ENCODE measurements around the gene RPL5. TPM values are rescaled to one million over a fixed set of nuclear protein-coding genes. Genes with fewer than 3 reads are reported as not detected.

RPL5 gene
- total RNA-seq, 1 experiment from 2014 or later = 1,118 TPM

- peak within 1 kb of the TSS; percentile 66 for H3K4me3 ChIP-seq (ENCODE audit: low read depth, low read length)
- peaks cover 7% of the 10 kb centered on the region for H3K4me1 Mint-ChIP-seq (ENCODE audit: low read depth, unreplicated experiment)
- H3K27ac Mint-ChIP-seq (ENCODE audit: unreplicated experiment) = peak within 1 kb of the TSS; percentile 91
- no peaks in the 10 kb centered on the region for H3K27me3 ChIP-seq (replicated peaks; ENCODE audit: control insufficient read depth, insufficient read depth, low read length)
- peaks cover 22% of the 10 kb centered on the region for H3K36me3 Mint-ChIP-seq (ENCODE audit: insufficient read depth, unreplicated experiment)
- no peaks in the 10 kb centered on the region for H3K27me3 Mint-ChIP-seq (ENCODE audit: insufficient read depth, unreplicated experiment)
- ChIA-PET POLR2A (interaction anchor here (0.6 to 2.2 kb wide), 5 partner anchors 20 to 265 kb away, joined by 3 to 7 read pairs (median 5); partner anchors contain the start of gene RPL5), CTCF (interaction anchor here (1.0 to 1.5 kb wide), 3 partner anchors 33 to 47 kb away, joined by 5 to 8 read pairs (median 6); partner anchors contain the start of gene RPL5)
- DNase-seq = peak; percentile 94 to 97
- no peaks in the 10 kb centered on the region for H3K4me1 ChIP-seq
- no peaks in the 10 kb centered on the region for H3K9me3 ChIP-seq
- TF ChIP-seq CTCF (IDR thresholded peaks at IDR 0.05; ENCODE audit: insufficient read depth in 1 of 2, low read depth in 1 of 2, low read length in 1 of 2, severe bottlenecking in 1 of 2, unreplicated experiment in 1 of 2) = peak in 1 of 2 experiments; percentile 19
- H3K4me3 Mint-ChIP-seq (ENCODE audit: unreplicated experiment) = peak within 1 kb of the TSS; percentile 83
- no peaks in the 10 kb centered on the region for H3K36me3 ChIP-seq (ENCODE audit: control insufficient read depth, insufficient read depth, low read length)
- BruUV-seq (replicated peaks) = no TSS peak
- intact Hi-C loops (cut with micrococcal nuclease; ENCODE audit: unreplicated experiment) = loop anchor here (1.0 to 5.0 kb wide), 4 partner anchors 20 to 47 kb away; partner anchors contain the start of gene RPL5
- H3K9me3 Mint-ChIP-seq (ENCODE audit: unreplicated experiment) = no peaks in the 10 kb centered on the region
These were observed 47.0 kb upstream of the RPL5 start, which contains the start of gene EVI5 for GRCh38 chr1:92784639-92785500. TSS of gene EVI5 (minus strand) at chr1:92785108. CDS start at chr1:92736546, 48,562 bp downstream.

GRCh38 chr1:92786111-92786901 lies 45.5 kb upstream of the RPL5 start:
- Mint-ChIP-seq H3K9me3 (ENCODE audit: unreplicated experiment) (no peaks in the 10 kb centered on the region), H3K27ac (ENCODE audit: unreplicated experiment) (peak overlapping the region; percentile 35), H3K4me1 (ENCODE audit: low read depth, unreplicated experiment) (peaks cover 7% of the 10 kb centered on the region), H3K36me3 (ENCODE audit: insufficient read depth, unreplicated experiment) (peaks cover 15% of the 10 kb centered on the region), H3K4me3 (ENCODE audit: unreplicated experiment) (peak overlapping the region; percentile 49), H3K27me3 (ENCODE audit: insufficient read depth, unreplicated experiment) (no peaks in the 10 kb centered on the region)
- DNase-seq = no peak
- H3K27me3 ChIP-seq (replicated peaks; ENCODE audit: control insufficient read depth, insufficient read depth, low read length) = no peaks in the 10 kb centered on the region
- H3K4me3 ChIP-seq (ENCODE audit: low read depth, low read length) = no peak overlapping the region
- H3K36me3 ChIP-seq (ENCODE audit: control insufficient read depth, insufficient read depth, low read length) = no peaks in the 10 kb centered on the region
- no peak for TF ChIP-seq CTCF (IDR thresholded peaks at IDR 0.05; ENCODE audit: insufficient read depth in 1 of 2, low read depth in 1 of 2, low read length in 1 of 2, severe bottlenecking in 1 of 2, unreplicated experiment in 1 of 2)
- POLR2A ChIA-PET = interaction anchor here (0.7 to 1.5 kb wide), 2 partner anchors 37 to 46 kb away, joined by 3 to 4 read pairs; no protein-coding TSS in a partner anchor
- no peaks in the 10 kb centered on the region for H3K9me3 ChIP-seq
- no TSS peak for BruUV-seq (replicated peaks)
- intact Hi-C loops (cut with micrococcal nuclease; ENCODE audit: unreplicated experiment) = loop anchor here (5.0 kb wide), 1 partner anchor 46 kb away; the partner anchor contains the start of gene RPL5
- CTCF ChIA-PET = interaction anchor here (1.5 kb wide), 1 partner anchor 32 kb away, joined by 6 read pairs; no protein-coding TSS in a partner anchor
- H3K4me1 ChIP-seq = no peaks in the 10 kb centered on the region

- POLR2A ChIA-PET = no interaction called here
- no peak overlapping the region for H3K4me3 Mint-ChIP-seq (ENCODE audit: unreplicated experiment)
- Histone ChIP-seq H3K36me3 (ENCODE audit: control insufficient read depth, insufficient read depth, low read length) (no peaks in the 10 kb centered on the region), H3K27me3 (replicated peaks; ENCODE audit: control insufficient read depth, insufficient read depth, low read length) (no peaks in the 10 kb centered on the region), H3K4me1 (peaks cover 5% of the 10 kb centered on the region; the same call in 1 of the 2 replicates), H3K4me3 (ENCODE audit: low read depth, low read length) (no peak overlapping the region), H3K9me3 (no peaks in the 10 kb centered on the region)
- H3K36me3 Mint-ChIP-seq (ENCODE audit: insufficient read depth, unreplicated experiment) = peaks cover 4% of the 10 kb centered on the region
- no TSS peak for BruUV-seq (replicated peaks)
- peaks cover 7% of the 10 kb centered on the region for H3K4me1 Mint-ChIP-seq (ENCODE audit: low read depth, unreplicated experiment)
- intact Hi-C loops (cut with micrococcal nuclease; ENCODE audit: unreplicated experiment) = no loop called here
- CTCF ChIA-PET = no interaction called here
- TF ChIP-seq CTCF (IDR thresholded peaks at IDR 0.05; ENCODE audit: insufficient read depth in 1 of 2, low read depth in 1 of 2, low read length in 1 of 2, severe bottlenecking in 1 of 2, unreplicated experiment in 1 of 2) = no peak
- no peak overlapping the region for H3K27ac Mint-ChIP-seq (ENCODE audit: unreplicated experiment)
- no peaks in the 10 kb centered on the region for H3K27me3 Mint-ChIP-seq (ENCODE audit: insufficient read depth, unreplicated experiment)
- H3K9me3 Mint-ChIP-seq (ENCODE audit: unreplicated experiment) = no peaks in the 10 kb centered on the region
- DNase-seq = no peak
These were observed 41.8 kb upstream of the RPL5 start for GRCh38 chr1:92790081-92790480.

Measured in Caco-2 (cell line).